NCI-H1105 treated with DMSO at 0.1 percent for 48 hours (cell line): Measurements from ENCODE around the gene SMAD3.
"Not testable (repeated sequence)": the region's sequence is repeated elsewhere in the genome, so short reads cannot be mapped to it uniquely, and the experiment has no call there.

Source experiments
- DNase-seq: peaks from one replicate; lab custom pipeline; 2025; lab: John Stamatoyannopoulos, UW

SMAD3 gene

GRCh38 chr15:67110958-67111864 is 45.8 kb downstream of the SMAD3 start:
- no peak for DNase-seq

GRCh38 chr15:67114046-67114445 is 48.6 kb downstream of the SMAD3 start:
- no peak for DNase-seq

- no peak for DNase-seq
Measured at GRCh38 chr15:67114846-67115585, 49.6 kb downstream of the SMAD3 start.

- DNase-seq = no peak
Measured at GRCh38 chr15:67115586-67115969, 50.2 kb downstream of the SMAD3 start.

GRCh38 chr15:67116742-67117141 is 51.3 kb downstream of the SMAD3 start:
- DNase-seq = no peak

- DNase-seq = no peak
Measured at GRCh38 chr15:67117370-67117769, 52.0 kb downstream of the SMAD3 start.

GRCh38 chr15:67118808-67119207 is 53.4 kb downstream of the SMAD3 start:
- DNase-seq = no peak

- no peak for DNase-seq
Measured at GRCh38 chr15:67119238-67119846, 53.9 kb downstream of the SMAD3 start.

GRCh38 chr15:67120009-67120838 is 54.8 kb downstream of the SMAD3 start:
- no peak for DNase-seq

- no peak for DNase-seq
Measured at GRCh38 chr15:67120839-67121643, 55.6 kb downstream of the SMAD3 start.

GRCh38 chr15:67121644-67122605 is 56.5 kb downstream of the SMAD3 start:
- no peak for DNase-seq

GRCh38 chr15:67122816-67123215 is 57.4 kb downstream of the SMAD3 start:
- DNase-seq = not testable (repeated sequence)

GRCh38 chr15:67123291-67123690 is 57.9 kb downstream of the SMAD3 start:
- not testable (repeated sequence) for DNase-seq

- no peak for DNase-seq
Measured at GRCh38 chr15:67124111-67124510, 58.7 kb downstream of the SMAD3 start.

- no peak for DNase-seq
Measured at GRCh38 chr15:67124911-67125588, 59.6 kb downstream of the SMAD3 start.

- DNase-seq = no peak
Measured at GRCh38 chr15:67125589-67126502, 60.4 kb downstream of the SMAD3 start.

GRCh38 chr15:67126551-67127330 is 61.3 kb downstream of the SMAD3 start:
- DNase-seq = no peak
